IPS-15b (cell line): ENCODE measurements around the gene ANXA8.
"Not testable (repeated sequence)": the region's sequence is repeated elsewhere in the genome, so short reads cannot be mapped to it uniquely, and the experiment has no call there.

ENCODE experiments used
- H3K27me3 ChIP-seq: one replicate; pipeline ENCODE4 v1.6.1; 2013; ENCODE audit warnings: low read length; ENCODE audit not compliant: control insufficient read depth, insufficient read depth
- H3K36me3 ChIP-seq: one replicate; pipeline ENCODE4 v1.6.1; 2013; ENCODE audit warnings: low read length; ENCODE audit not compliant: control insufficient read depth, insufficient read depth
- H3K4me1 ChIP-seq: one replicate; pipeline ENCODE4 v1.6.1; 2013; ENCODE audit warnings: mild to moderate bottlenecking, low read length; ENCODE audit not compliant: control insufficient read depth, insufficient read depth
- H3K4me3 ChIP-seq: one replicate; pipeline ENCODE4 v1.5.1; 2013; ENCODE audit warnings: low read depth, low read length
- H3K9ac ChIP-seq: one replicate; pipeline ENCODE4 v1.6.1; 2013; ENCODE audit warnings: low read depth, mild to moderate bottlenecking, low read length
- H3K9me3 ChIP-seq: one replicate; pipeline ENCODE4 v1.6.1; 2013; ENCODE audit warnings: mild to moderate bottlenecking, low read length; ENCODE audit not compliant: control insufficient read depth, insufficient read depth

Gene ANXA8

GRCh38 chr10:47483923-47484322, at the start of gene ANXA8:
ANXA8 (minus strand) TSS chr10:47484115; CDS start chr10:47483933, 182 bp downstream.
- H3K9ac ChIP-seq, H3K9me3 ChIP-seq, H3K27me3 ChIP-seq, H3K4me1 ChIP-seq, H3K36me3 ChIP-seq, H3K4me3 ChIP-seq: not testable (repeated sequence)

GRCh38 chr10:47523475-47523874, 39.6 kb upstream of the ANXA8 start, which contains the start of gene AGAP9:
AGAP9 (minus strand) TSS chr10:47523638; CDS start chr10:47523526, 112 bp downstream.
- H3K4me1 ChIP-seq, H3K9ac ChIP-seq, H3K36me3 ChIP-seq, H3K9me3 ChIP-seq, H3K27me3 ChIP-seq, H3K4me3 ChIP-seq: not testable (repeated sequence)

GRCh38 chr10:47502313-47502712, 18.4 kb upstream of the ANXA8 start:
- not testable (repeated sequence) for H3K36me3 ChIP-seq, H3K27me3 ChIP-seq, H3K4me3 ChIP-seq, H3K9me3 ChIP-seq, H3K4me1 ChIP-seq, H3K9ac ChIP-seq

- H3K4me1 ChIP-seq, H3K9me3 ChIP-seq, H3K9ac ChIP-seq, H3K36me3 ChIP-seq, H3K27me3 ChIP-seq, H3K4me3 ChIP-seq: not testable (repeated sequence)
These were observed 10.3 kb upstream of the ANXA8 start for GRCh38 chr10:47494226-47494625.

- not testable (repeated sequence) for H3K4me1 ChIP-seq, H3K9me3 ChIP-seq, H3K27me3 ChIP-seq, H3K9ac ChIP-seq, H3K36me3 ChIP-seq, H3K4me3 ChIP-seq
These were observed 7.7 kb upstream of the ANXA8 start, which contains the start of gene FAM25G for GRCh38 chr10:47491600-47491999. FAM25G (minus strand) TSS chr10:47491700; CDS start chr10:47491674, 26 bp downstream.

- not testable (repeated sequence) for H3K36me3 ChIP-seq, H3K9me3 ChIP-seq, H3K27me3 ChIP-seq, H3K4me3 ChIP-seq, H3K9ac ChIP-seq, H3K4me1 ChIP-seq
These were observed 5.7 kb upstream of the ANXA8 start for GRCh38 chr10:47489630-47490029.

- not testable (repeated sequence) for H3K9ac ChIP-seq, H3K9me3 ChIP-seq, H3K27me3 ChIP-seq, H3K4me1 ChIP-seq, H3K4me3 ChIP-seq, H3K36me3 ChIP-seq
These were observed 2.0 kb upstream of the ANXA8 start for GRCh38 chr10:47485943-47486342.

GRCh38 chr10:47484786-47485185, 871 bp upstream of the ANXA8 start:
- H3K4me3 ChIP-seq, H3K9me3 ChIP-seq, H3K27me3 ChIP-seq, H3K4me1 ChIP-seq, H3K9ac ChIP-seq, H3K36me3 ChIP-seq: not testable (repeated sequence)

- H3K4me3 ChIP-seq, H3K4me1 ChIP-seq: not testable (repeated sequence)
These were observed 1.5 kb downstream of the ANXA8 start for GRCh38 chr10:47482367-47482766.

GRCh38 chr10:47481768-47482181, 2.1 kb downstream of the ANXA8 start:
- H3K4me3 ChIP-seq, H3K27me3 ChIP-seq, H3K36me3 ChIP-seq, H3K9ac ChIP-seq, H3K9me3 ChIP-seq, H3K4me1 ChIP-seq: not testable (repeated sequence)

More at GRCh38 chr10:47482367-47482766, 1.5 kb downstream of the ANXA8 start:
- not testable (repeated sequence) for H3K36me3 ChIP-seq, H3K9ac ChIP-seq, H3K9me3 ChIP-seq, H3K27me3 ChIP-seq

- not testable (repeated sequence) for H3K4me3 ChIP-seq
These were observed 2.6 kb downstream of the ANXA8 start for GRCh38 chr10:47481182-47481766.

GRCh38 chr10:47480133-47480532, 3.8 kb downstream of the ANXA8 start:
- H3K9ac ChIP-seq: not testable (repeated sequence)

More at GRCh38 chr10:47481182-47481766, 2.6 kb downstream of the ANXA8 start:
- H3K36me3 ChIP-seq, H3K9me3 ChIP-seq, H3K27me3 ChIP-seq, H3K4me1 ChIP-seq, H3K9ac ChIP-seq: not testable (repeated sequence)

More at GRCh38 chr10:47480133-47480532, 3.8 kb downstream of the ANXA8 start:
- not testable (repeated sequence) for H3K4me1 ChIP-seq, H3K36me3 ChIP-seq, H3K4me3 ChIP-seq, H3K27me3 ChIP-seq, H3K9me3 ChIP-seq
